ENCODE data around the gene TPK1. TPM values are rescaled to one million over a fixed set of nuclear protein-coding genes. Genes with fewer than 3 reads are reported as not detected.

The TPK1 gene
- total and polyA plus RNA-seq, 2 of the 8 experiments (the other 6 are each of a cell fraction or from before 2014, with no cell fraction given): 1.9 to 2.7 TPM

GRCh38 chr7:144780071-144780608 is 55.7 kb downstream of the TPK1 start:
- Histone ChIP-seq H4K8ac (ENCODE audit: extremely low read depth, insufficient read depth, low read length) (no peak overlapping the region), H3K79me2 (ENCODE audit: control insufficient read depth in 1 of 2, insufficient read depth in 2 of 2, low read length in 2 of 2) (no peaks in the 10 kb centered on the region), H3K18ac (ENCODE audit: extremely low read depth, low read length) (no peak overlapping the region), H2BK12ac (ENCODE audit: low read depth, low read length) (no peak overlapping the region), H3K9me3 (ENCODE audit: insufficient read depth in 2 of 2, low read depth in 1 of 2, low read length in 1 of 2) (peaks cover 0 to 6% of the 10 kb centered on the region in 2 experiments; a peak in 1 of 4 replicates), H3K36me3 (ENCODE audit: control insufficient read depth in 2 of 4, insufficient read depth in 4 of 4, low read length in 3 of 4) (no peaks in the 10 kb centered on the region; a peak in 1 of 8 replicates), H2AFZ (ENCODE audit: low read length) (no peak overlapping the region), H3K4me2 (ENCODE audit: insufficient read depth in 1 of 2, low read depth in 2 of 2, low read length in 2 of 2) (no peak overlapping the region), H2BK20ac (ENCODE audit: low read length) (no peak overlapping the region), H4K5ac (ENCODE audit: insufficient read length, low read depth, low read length) (no peak overlapping the region), H3K23ac (ENCODE audit: insufficient read length) (no peak overlapping the region), H3K56ac (replicated peaks; ENCODE audit: insufficient read length, low read depth, low read length) (no peak overlapping the region), H3K4me1 (replicated peaks in 1 of 4; ENCODE audit: control insufficient read depth in 3 of 4, insufficient read depth in 4 of 4, low read length in 3 of 4) (peaks cover 0 to 3% (median 0%) of the 10 kb centered on the region in 4 experiments; a peak in 1 of 7 replicates), H3K9ac (replicated peaks in 1 of 4; ENCODE audit: extremely low read depth in 1 of 4, low read depth in 3 of 4, low read length in 3 of 4) (no peak overlapping the region), H2AK5ac (ENCODE audit: low read depth, low read length) (no peak overlapping the region), H4K91ac (replicated peaks; ENCODE audit: insufficient read length, low read length) (no peak overlapping the region), H4K20me1 (replicated peaks in 1 of 2; ENCODE audit: control insufficient read depth in 1 of 2, insufficient read depth in 2 of 2, low read length in 2 of 2) (no peaks in the 10 kb centered on the region), H3K27me3 (replicated peaks in 1 of 4; ENCODE audit: control insufficient read depth in 3 of 4, extremely low read depth in 1 of 4, insufficient read depth in 3 of 4, low read length in 3 of 4) (no peaks in the 10 kb centered on the region), H2BK5ac (ENCODE audit: low read depth, low read length) (no peak overlapping the region), H2BK120ac (replicated peaks; ENCODE audit: low read depth, low read length) (no peak overlapping the region), H3K23me2 (ENCODE audit: low read depth, low read length) (no peaks in the 10 kb centered on the region), H3K4me3 (ENCODE audit: extremely low read depth in 1 of 4, insufficient read depth in 2 of 4, low read depth in 3 of 4, low read length in 4 of 4) (no peak overlapping the region), H3K79me1 (ENCODE audit: low read depth, low read length) (no peaks in the 10 kb centered on the region), H3K4ac (replicated peaks; ENCODE audit: insufficient read length, low read depth, low read length) (no peak overlapping the region), H3K14ac (ENCODE audit: insufficient read length) (no peak overlapping the region), H3K27ac (ENCODE audit: low read depth, low read length) (no peak overlapping the region), H2BK15ac (ENCODE audit: low read length) (no peak overlapping the region)
- CTCF ChIA-PET (ENCODE audit: partially characterized antibody): interaction anchor here (1.1 kb wide), 1 partner anchor 20 kb away, joined by 3 read pairs; no protein-coding TSS in a partner anchor
- WGBS, 2 experiments (ENCODE audit: extremely low coverage in 1 of 2, insufficient coverage in 1 of 2, insufficient read length in 1 of 2, insufficient replicate concordance in 2 of 2, low coverage in 1 of 2, low lambda C conversion rate in 2 of 2, missing lambda C conversion rate in 1 of 2): 92% methylated on average over 2 of the region's 4 CpGs; no CpG with 5 or more reads in 1 of the 2 experiments
- POLR2A ChIA-PET (ENCODE audit: partially characterized antibody): interaction anchor here (0.7 kb wide), 1 partner anchor 275 kb away, joined by 3 read pairs; no protein-coding TSS in a partner anchor
- DNase-seq (ENCODE audit: low read depth in 1 of 2, low spot score in 2 of 2) (no peak), FAIRE-seq (no peak)
- TF ChIP-seq ZNF274 (IDR thresholded peaks at IDR 0.05; ENCODE audit: borderline replicate concordance, extremely low read depth, low read length): no peak

Data from H1 (cell line).